ENCODE data around the gene FOCAD.

The FOCAD gene

GRCh38 chr9:20749496-20750198 lies 65.6 kb downstream of the FOCAD start:
- no peaks in the 10 kb centered on the region for H3K9me3 ChIP-seq (ENCODE audit: control insufficient read depth, low read length)
- WGBS, 2 experiments, result 70 to 100% methylated on average over 1 of the region's 1 CpG

DNA sequence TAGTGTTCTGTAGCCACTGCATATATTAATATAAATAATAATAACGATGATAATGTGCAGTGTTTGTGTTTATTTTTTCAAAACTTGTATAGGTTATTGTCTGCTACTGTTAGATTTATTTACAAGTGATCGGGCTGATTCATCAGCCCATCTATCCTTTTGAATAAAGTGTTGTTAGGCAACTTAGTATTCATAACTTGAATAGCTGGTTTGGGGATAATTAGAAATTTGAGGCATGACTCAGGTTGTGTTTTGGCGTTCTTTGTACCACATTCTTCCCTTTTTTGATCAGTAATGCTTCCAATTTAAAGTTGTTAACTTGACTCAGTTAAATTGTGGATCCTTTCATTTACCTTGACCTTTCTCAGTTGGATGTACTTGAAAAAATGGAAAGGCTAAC lies 69.7 kb downstream of the FOCAD start:
- Histone ChIP-seq H3K36me3 (ENCODE audit: control insufficient read depth, insufficient read depth, low read length) (no peaks in the 10 kb centered on the region), H3K9me3 (ENCODE audit: control insufficient read depth, low read length) (no peaks in the 10 kb centered on the region), H3K4me3 (ENCODE audit: insufficient read depth, low read depth, low read length) (no peak overlapping the region), H3K4me1 (ENCODE audit: control insufficient read depth, insufficient read depth, low read length) (no peaks in the 10 kb centered on the region), H3K27ac (ENCODE audit: insufficient read depth, low read depth, low read length, poor library complexity, severe bottlenecking) (no peak overlapping the region), H3K27me3 (ENCODE audit: control insufficient read depth, insufficient read depth, low read length, poor library complexity, severe bottlenecking) (no peaks in the 10 kb centered on the region)
- 95 to 96% methylated on average over 2 to 3 of the region's 3 CpGs for WGBS, 2 experiments

More at GRCh38 chr9:20749496-20750198, 65.6 kb downstream of the FOCAD start:
- Histone ChIP-seq H3K27ac (ENCODE audit: insufficient read depth, low read depth, low read length, poor library complexity, severe bottlenecking) (no peak overlapping the region), H3K4me1 (ENCODE audit: control insufficient read depth, insufficient read depth, low read length) (no peaks in the 10 kb centered on the region), H3K27me3 (ENCODE audit: control insufficient read depth, insufficient read depth, low read length, poor library complexity, severe bottlenecking) (no peaks in the 10 kb centered on the region), H3K36me3 (ENCODE audit: control insufficient read depth, insufficient read depth, low read length) (no peaks in the 10 kb centered on the region), H3K4me3 (ENCODE audit: insufficient read depth, low read depth, low read length) (no peak overlapping the region)

GRCh38 chr9:20754556-20754955 lies 70.5 kb downstream of the FOCAD start:
- 90 to 96% methylated on average over 1 of the region's 2 CpGs for WGBS, 2 experiments

DNA sequence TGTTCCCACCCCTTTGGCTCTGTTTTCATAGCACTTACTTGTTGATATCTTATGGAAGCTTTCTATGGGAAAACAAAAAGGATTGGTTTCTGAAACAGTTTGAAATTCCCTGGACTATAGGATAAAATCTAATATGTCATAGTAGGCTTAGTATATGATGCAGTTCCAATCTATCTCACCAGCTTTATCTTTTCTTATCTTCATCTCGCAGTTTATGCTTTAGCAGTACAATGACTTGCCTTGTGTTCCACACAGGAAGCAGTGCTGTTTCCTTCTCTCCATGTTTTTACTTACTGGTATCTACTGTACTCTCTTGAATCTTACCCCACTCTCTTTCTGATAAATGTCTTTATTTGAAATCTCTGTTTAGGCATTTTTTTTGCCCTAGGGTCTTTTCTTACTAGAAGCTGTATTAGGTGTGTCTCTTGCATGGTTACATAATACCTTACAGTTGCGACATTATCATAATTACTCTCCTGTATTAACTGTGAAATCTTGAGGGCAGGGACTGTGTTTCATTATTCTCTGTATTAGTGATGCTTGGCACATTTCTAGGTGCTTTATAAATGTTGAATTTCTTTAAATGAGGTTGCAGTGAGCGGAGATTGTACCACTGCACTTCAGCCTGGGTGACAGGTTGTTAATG lies 76.3 kb downstream of the FOCAD start:
- no peaks in the 10 kb centered on the region for H3K36me3 ChIP-seq (ENCODE audit: control insufficient read depth, insufficient read depth, low read length)
- no peaks in the 10 kb centered on the region for H3K4me1 ChIP-seq (ENCODE audit: control insufficient read depth, insufficient read depth, low read length)
- H3K9me3 ChIP-seq (ENCODE audit: control insufficient read depth, low read length), result no peaks in the 10 kb centered on the region
- H3K27me3 ChIP-seq (ENCODE audit: control insufficient read depth, insufficient read depth, low read length, poor library complexity, severe bottlenecking), result no peaks in the 10 kb centered on the region
- H3K4me3 ChIP-seq (ENCODE audit: insufficient read depth, low read depth, low read length), result no peak overlapping the region
- WGBS, 2 experiments, result 85 to 95% methylated on average over 3 of the region's 3 CpGs
- H3K27ac ChIP-seq (ENCODE audit: insufficient read depth, low read depth, low read length, poor library complexity, severe bottlenecking), result no peak overlapping the region

More at GRCh38 chr9:20754556-20754955, 70.5 kb downstream of the FOCAD start:
- Histone ChIP-seq H3K9me3 (ENCODE audit: control insufficient read depth, low read length) (no peaks in the 10 kb centered on the region), H3K4me3 (ENCODE audit: insufficient read depth, low read depth, low read length) (no peak overlapping the region), H3K4me1 (ENCODE audit: control insufficient read depth, insufficient read depth, low read length) (no peaks in the 10 kb centered on the region), H3K36me3 (ENCODE audit: control insufficient read depth, insufficient read depth, low read length) (no peaks in the 10 kb centered on the region), H3K27me3 (ENCODE audit: control insufficient read depth, insufficient read depth, low read length, poor library complexity, severe bottlenecking) (no peaks in the 10 kb centered on the region), H3K27ac (ENCODE audit: insufficient read depth, low read depth, low read length, poor library complexity, severe bottlenecking) (no peak overlapping the region)

GRCh38 chr9:20770947-20771346 lies 86.9 kb downstream of the FOCAD start:
- Histone ChIP-seq H3K4me3 (ENCODE audit: insufficient read depth, low read depth, low read length) (no peak overlapping the region), H3K9me3 (ENCODE audit: control insufficient read depth, low read length) (no peaks in the 10 kb centered on the region), H3K36me3 (ENCODE audit: control insufficient read depth, insufficient read depth, low read length) (peaks cover 16% of the 10 kb centered on the region), H3K27me3 (ENCODE audit: control insufficient read depth, insufficient read depth, low read length, poor library complexity, severe bottlenecking) (no peaks in the 10 kb centered on the region), H3K27ac (ENCODE audit: insufficient read depth, low read depth, low read length, poor library complexity, severe bottlenecking) (no peak overlapping the region), H3K4me1 (ENCODE audit: control insufficient read depth, insufficient read depth, low read length) (no peaks in the 10 kb centered on the region)
- WGBS, 2 experiments, result 89 to 96% methylated on average over 1 of the region's 1 CpG

GRCh38 chr9:20771729-20772128 lies 87.7 kb downstream of the FOCAD start:
- H3K4me3 ChIP-seq (ENCODE audit: insufficient read depth, low read depth, low read length), result no peak overlapping the region
- H3K36me3 ChIP-seq (ENCODE audit: control insufficient read depth, insufficient read depth, low read length), result peaks cover 14% of the 10 kb centered on the region
- H3K27me3 ChIP-seq (ENCODE audit: control insufficient read depth, insufficient read depth, low read length, poor library complexity, severe bottlenecking), result no peaks in the 10 kb centered on the region
- H3K9me3 ChIP-seq (ENCODE audit: control insufficient read depth, low read length), result no peaks in the 10 kb centered on the region
- H3K4me1 ChIP-seq (ENCODE audit: control insufficient read depth, insufficient read depth, low read length), result no peaks in the 10 kb centered on the region
- WGBS, 2 experiments, result 90 to 100% methylated on average over 1 to 2 of the region's 2 CpGs
- H3K27ac ChIP-seq (ENCODE audit: insufficient read depth, low read depth, low read length, poor library complexity, severe bottlenecking), result no peak overlapping the region

DNA sequence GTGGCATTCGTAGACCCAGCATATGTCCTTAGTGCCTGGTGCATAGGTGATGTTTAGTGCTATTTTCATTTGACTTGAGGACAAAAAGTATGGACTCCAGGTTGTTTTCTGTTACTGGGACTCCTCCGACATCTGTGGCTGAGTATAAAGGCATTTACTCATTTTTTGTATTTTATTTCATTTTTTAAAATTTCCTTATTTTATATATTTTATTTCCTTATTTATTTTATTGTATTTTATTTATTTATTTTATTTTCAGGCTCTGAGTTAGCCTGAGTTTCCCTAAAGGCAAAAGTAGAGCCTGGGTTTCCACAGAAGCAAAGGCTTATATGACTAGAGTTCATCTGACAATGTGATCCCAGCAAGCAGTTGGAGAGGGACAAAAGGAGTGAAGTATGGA lies 91.6 kb downstream of the FOCAD start:
- 90 to 100% methylated on average over 1 to 2 of the region's 2 CpGs for WGBS, 2 experiments
- H3K4me3 ChIP-seq (ENCODE audit: insufficient read depth, low read depth, low read length), result no peak overlapping the region
- H3K4me1 ChIP-seq (ENCODE audit: control insufficient read depth, insufficient read depth, low read length), result peaks cover under 1% of the 10 kb centered on the region
- no peaks in the 10 kb centered on the region for H3K9me3 ChIP-seq (ENCODE audit: control insufficient read depth, low read length)
- H3K27ac ChIP-seq (ENCODE audit: insufficient read depth, low read depth, low read length, poor library complexity, severe bottlenecking), result no peak overlapping the region
- H3K36me3 ChIP-seq (ENCODE audit: control insufficient read depth, insufficient read depth, low read length), result peaks cover 7% of the 10 kb centered on the region
- H3K27me3 ChIP-seq (ENCODE audit: control insufficient read depth, insufficient read depth, low read length, poor library complexity, severe bottlenecking), result no peaks in the 10 kb centered on the region

- Histone ChIP-seq H3K9me3 (ENCODE audit: control insufficient read depth, low read length) (no peaks in the 10 kb centered on the region), H3K4me3 (ENCODE audit: insufficient read depth, low read depth, low read length) (no peak overlapping the region), H3K27ac (ENCODE audit: insufficient read depth, low read depth, low read length, poor library complexity, severe bottlenecking) (no peak overlapping the region), H3K4me1 (ENCODE audit: control insufficient read depth, insufficient read depth, low read length) (peaks cover 5% of the 10 kb centered on the region), H3K27me3 (ENCODE audit: control insufficient read depth, insufficient read depth, low read length, poor library complexity, severe bottlenecking) (no peaks in the 10 kb centered on the region), H3K36me3 (ENCODE audit: control insufficient read depth, insufficient read depth, low read length) (no peaks in the 10 kb centered on the region)
Observed at GRCh38 chr9:20781092-20781491, 97.0 kb downstream of the FOCAD start.

DNA sequence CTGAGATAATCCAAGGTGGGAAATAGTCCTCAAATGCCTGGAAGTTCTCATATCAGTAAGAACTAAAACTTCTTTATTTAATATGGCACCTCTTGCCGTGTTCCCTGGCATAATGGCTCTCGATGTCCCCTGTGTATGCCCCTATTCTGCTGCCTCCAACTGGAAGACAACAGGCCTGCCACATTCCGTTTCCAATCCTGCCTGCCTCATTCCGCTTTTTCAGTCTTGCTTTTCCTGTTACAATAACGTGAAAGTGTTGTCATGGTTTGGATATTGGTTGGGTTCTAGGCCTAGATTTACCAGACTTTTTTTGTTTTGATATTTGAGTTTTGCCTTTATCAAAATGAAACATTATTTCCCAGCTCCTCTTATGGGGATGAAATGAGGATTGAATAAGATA lies 98.2 kb downstream of the FOCAD start:
- H3K4me3 ChIP-seq (ENCODE audit: insufficient read depth, low read depth, low read length), result no peak overlapping the region
- H3K4me1 ChIP-seq (ENCODE audit: control insufficient read depth, insufficient read depth, low read length), result peaks cover 5% of the 10 kb centered on the region
- H3K36me3 ChIP-seq (ENCODE audit: control insufficient read depth, insufficient read depth, low read length), result no peaks in the 10 kb centered on the region
- H3K9me3 ChIP-seq (ENCODE audit: control insufficient read depth, low read length), result no peaks in the 10 kb centered on the region
- H3K27ac ChIP-seq (ENCODE audit: insufficient read depth, low read depth, low read length, poor library complexity, severe bottlenecking), result no peak overlapping the region
- WGBS, 2 experiments, result 87% methylated on average over 5 of the region's 5 CpGs
- no peaks in the 10 kb centered on the region for H3K27me3 ChIP-seq (ENCODE audit: control insufficient read depth, insufficient read depth, low read length, poor library complexity, severe bottlenecking)

DNA sequence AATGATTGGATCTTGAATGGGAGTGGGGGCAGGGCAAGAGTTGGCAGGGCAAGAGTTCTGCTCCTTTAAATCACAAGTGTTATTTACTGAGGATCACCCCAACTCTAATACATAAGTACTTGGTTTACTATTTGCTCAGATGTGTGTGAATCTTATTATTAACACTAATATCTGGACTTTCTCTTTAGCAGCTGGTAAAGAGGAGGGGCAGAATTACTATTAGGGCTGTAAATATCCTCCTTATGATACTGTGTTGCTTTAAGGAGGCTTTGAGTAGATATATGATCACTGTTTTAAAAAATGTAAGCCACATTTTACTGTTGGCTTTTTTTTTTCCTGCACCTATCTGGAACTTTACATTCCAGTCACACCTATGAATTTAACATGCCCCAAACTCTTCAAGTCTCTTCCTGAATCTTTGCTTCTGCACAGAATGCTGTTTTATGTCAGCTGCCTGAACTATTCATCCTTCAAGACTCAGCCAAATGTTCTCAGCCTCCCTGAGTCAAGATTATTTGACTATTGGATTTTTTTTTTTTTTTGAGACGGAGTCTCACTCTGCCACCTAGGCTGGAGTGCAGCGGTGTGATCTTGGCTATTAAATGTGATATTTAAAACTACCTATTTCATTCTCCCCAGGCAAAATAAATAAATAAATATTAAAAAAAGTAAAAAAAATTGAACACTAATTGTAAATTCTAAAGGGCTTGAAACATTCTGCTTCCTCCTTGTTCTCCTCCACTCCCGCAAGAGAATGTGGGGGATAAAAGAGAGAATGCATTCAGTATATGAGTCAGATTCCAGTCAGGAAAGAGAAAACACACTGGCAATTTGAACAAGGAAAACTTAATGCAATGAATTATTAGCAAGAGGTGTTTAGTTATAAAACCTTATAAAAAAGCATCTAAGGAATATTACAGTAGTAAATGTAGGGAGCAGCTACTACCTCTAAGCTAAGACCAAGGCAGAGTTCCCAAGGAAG lies 99.3 kb downstream of the FOCAD start:
- Histone ChIP-seq H3K9me3 (ENCODE audit: control insufficient read depth, low read length) (no peaks in the 10 kb centered on the region), H3K27ac (ENCODE audit: insufficient read depth, low read depth, low read length, poor library complexity, severe bottlenecking) (no peak overlapping the region), H3K36me3 (ENCODE audit: control insufficient read depth, insufficient read depth, low read length) (no peaks in the 10 kb centered on the region), H3K4me3 (ENCODE audit: insufficient read depth, low read depth, low read length) (no peak overlapping the region), H3K4me1 (ENCODE audit: control insufficient read depth, insufficient read depth, low read length) (peaks cover 5% of the 10 kb centered on the region), H3K27me3 (ENCODE audit: control insufficient read depth, insufficient read depth, low read length, poor library complexity, severe bottlenecking) (no peaks in the 10 kb centered on the region)
- 86 to 100% methylated on average over 1 of the region's 3 CpGs for WGBS, 2 experiments

All from ectodermal cell (in vitro differentiated cells).